ENCODE results near the gene DNAH9.

DNA sequence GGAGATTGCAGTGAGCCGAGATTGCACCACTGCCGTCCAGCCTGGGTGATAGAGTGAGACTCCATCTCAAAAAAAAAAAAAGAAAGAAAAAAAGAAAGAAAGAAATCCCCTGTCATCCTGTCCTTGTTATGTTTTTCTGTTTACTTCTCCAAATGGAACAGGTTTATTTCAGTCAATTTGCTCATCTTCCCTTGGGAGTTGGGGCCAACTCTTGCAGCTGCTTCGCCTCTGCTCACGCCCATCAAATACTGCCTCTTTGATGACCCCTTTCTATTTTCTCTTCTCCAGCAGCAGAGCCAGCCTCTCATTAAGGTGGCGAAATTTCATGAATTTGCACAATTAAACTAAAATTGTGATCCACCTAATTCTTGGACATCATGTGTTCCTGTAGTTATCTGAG is 225.6 kb downstream of the DNAH9 start:
- TF ChIP-seq, protein P1, sequence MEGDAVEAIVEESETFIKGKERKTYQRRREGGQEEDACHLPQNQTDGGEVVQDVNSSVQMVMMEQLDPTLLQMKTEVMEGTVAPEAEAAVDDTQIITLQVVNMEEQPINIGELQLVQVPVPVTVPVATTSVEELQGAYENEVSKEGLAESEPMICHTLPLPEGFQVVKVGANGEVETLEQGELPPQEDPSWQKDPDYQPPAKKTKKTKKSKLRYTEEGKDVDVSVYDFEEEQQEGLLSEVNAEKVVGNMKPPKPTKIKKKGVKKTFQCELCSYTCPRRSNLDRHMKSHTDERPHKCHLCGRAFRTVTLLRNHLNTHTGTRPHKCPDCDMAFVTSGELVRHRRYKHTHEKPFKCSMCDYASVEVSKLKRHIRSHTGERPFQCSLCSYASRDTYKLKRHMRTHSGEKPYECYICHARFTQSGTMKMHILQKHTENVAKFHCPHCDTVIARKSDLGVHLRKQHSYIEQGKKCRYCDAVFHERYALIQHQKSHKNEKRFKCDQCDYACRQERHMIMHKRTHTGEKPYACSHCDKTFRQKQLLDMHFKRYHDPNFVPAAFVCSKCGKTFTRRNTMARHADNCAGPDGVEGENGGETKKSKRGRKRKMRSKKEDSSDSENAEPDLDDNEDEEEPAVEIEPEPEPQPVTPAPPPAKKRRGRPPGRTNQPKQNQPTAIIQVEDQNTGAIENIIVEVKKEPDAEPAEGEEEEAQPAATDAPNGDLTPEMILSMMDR (IDR thresholded peaks at IDR 0.05), result no peak
- TF ChIP-seq POLR2A (IDR thresholded peaks at IDR 0.05), result no peak

All from Peyer's patch (tissue), 4 donors.